Neural cell (in vitro differentiated cells): ENCODE data around the gene KCNQ2.

Experiments used
- CTCF ChIP-seq: fragments of 450-650 bp; IDR thresholded peaks from 2 replicates; pipeline ENCODE4 v1.5.1; 2014; ENCODE audit warnings: antibody characterized with exemption, mild to moderate bottlenecking, moderate library complexity; ENCODE audit not compliant: poor library complexity, severe bottlenecking
- EP300 ChIP-seq: fragments of 450-650 bp; conservative IDR thresholded peaks from 2 replicates; pipeline ENCODE4 v1.6.1; 2014; ENCODE audit warnings: antibody characterized with exemption, mild to moderate bottlenecking, moderate library complexity; ENCODE audit not compliant: poor library complexity, severe bottlenecking
- EZH2 ChIP-seq: fragments of 200-600, 300-800 bp; shearing (Covaris generic), sonication (generic); IDR thresholded peaks from 2 replicates; pipeline ENCODE4 v1.6.1; 2014; ENCODE audit warnings: antibody characterized with exemption, low read length, borderline replicate concordance, mild to moderate bottlenecking; ENCODE audit not compliant: insufficient read depth, poor library complexity, severe bottlenecking
- MXI1 ChIP-seq: fragments of 450-650 bp; conservative IDR thresholded peaks from 2 replicates; pipeline ENCODE4 v1.6.1; 2014; ENCODE audit warnings: antibody characterized with exemption, mild to moderate bottlenecking; ENCODE audit not compliant: poor library complexity, severe bottlenecking
- POLR2AphosphoS5 ChIP-seq: IDR thresholded peaks from 2 replicates; pipeline ENCODE4 v1.6.1; 2012
- RAD21 ChIP-seq: fragments of 450-650 bp; conservative IDR thresholded peaks from 2 replicates; pipeline ENCODE4 v1.6.1; 2014; ENCODE audit warnings: antibody characterized with exemption, mild to moderate bottlenecking, moderate library complexity
- SMC3 ChIP-seq: fragments of 450-650 bp; conservative IDR thresholded peaks from 2 replicates; pipeline ENCODE4 v1.6.1; 2014; ENCODE audit warnings: antibody characterized with exemption, mild to moderate bottlenecking, moderate library complexity; ENCODE audit not compliant: poor library complexity
- TAF1 ChIP-seq: IDR thresholded peaks from 2 replicates; pipeline ENCODE4 v1.6.1; 2012; ENCODE audit warnings: low read depth
- TF ChIP-seq, protein P1 (sequence below): IDR thresholded peaks from 2 replicates; pipeline ENCODE4 v1.6.1; 2012; ENCODE audit warnings: borderline replicate concordance

GRCh38 chr20:63384336-63384735, 88.1 kb downstream of the KCNQ2 start:
- TF ChIP-seq CTCF: no peak
- TF ChIP-seq POLR2AphosphoS5: no peak
- TF ChIP-seq EP300: no peak
- no peak for TF ChIP-seq EZH2
- TF ChIP-seq MXI1: no peak
- TF ChIP-seq, protein P1, sequence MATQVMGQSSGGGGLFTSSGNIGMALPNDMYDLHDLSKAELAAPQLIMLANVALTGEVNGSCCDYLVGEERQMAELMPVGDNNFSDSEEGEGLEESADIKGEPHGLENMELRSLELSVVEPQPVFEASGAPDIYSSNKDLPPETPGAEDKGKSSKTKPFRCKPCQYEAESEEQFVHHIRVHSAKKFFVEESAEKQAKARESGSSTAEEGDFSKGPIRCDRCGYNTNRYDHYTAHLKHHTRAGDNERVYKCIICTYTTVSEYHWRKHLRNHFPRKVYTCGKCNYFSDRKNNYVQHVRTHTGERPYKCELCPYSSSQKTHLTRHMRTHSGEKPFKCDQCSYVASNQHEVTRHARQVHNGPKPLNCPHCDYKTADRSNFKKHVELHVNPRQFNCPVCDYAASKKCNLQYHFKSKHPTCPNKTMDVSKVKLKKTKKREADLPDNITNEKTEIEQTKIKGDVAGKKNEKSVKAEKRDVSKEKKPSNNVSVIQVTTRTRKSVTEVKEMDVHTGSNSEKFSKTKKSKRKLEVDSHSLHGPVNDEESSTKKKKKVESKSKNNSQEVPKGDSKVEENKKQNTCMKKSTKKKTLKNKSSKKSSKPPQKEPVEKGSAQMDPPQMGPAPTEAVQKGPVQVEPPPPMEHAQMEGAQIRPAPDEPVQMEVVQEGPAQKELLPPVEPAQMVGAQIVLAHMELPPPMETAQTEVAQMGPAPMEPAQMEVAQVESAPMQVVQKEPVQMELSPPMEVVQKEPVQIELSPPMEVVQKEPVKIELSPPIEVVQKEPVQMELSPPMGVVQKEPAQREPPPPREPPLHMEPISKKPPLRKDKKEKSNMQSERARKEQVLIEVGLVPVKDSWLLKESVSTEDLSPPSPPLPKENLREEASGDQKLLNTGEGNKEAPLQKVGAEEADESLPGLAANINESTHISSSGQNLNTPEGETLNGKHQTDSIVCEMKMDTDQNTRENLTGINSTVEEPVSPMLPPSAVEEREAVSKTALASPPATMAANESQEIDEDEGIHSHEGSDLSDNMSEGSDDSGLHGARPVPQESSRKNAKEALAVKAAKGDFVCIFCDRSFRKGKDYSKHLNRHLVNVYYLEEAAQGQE: no peak
- TF ChIP-seq SMC3: no peak
- no peak for TF ChIP-seq TAF1
- TF ChIP-seq RAD21: no peak
